Osteoblast (primary cell): ENCODE results near the gene KCTD20. TPM values are rescaled to one million over a fixed set of nuclear protein-coding genes. Genes with fewer than 3 reads are reported as not detected.

ENCODE experiments used
- DNase-seq: peaks from one replicate; pipeline ENCODE4 v3.0.0; 2011; ENCODE audit warnings: low spot score, mixed read lengths; ENCODE audit not compliant: insufficient read length; ENCODE audit errors: missing footprints
- H2AFZ ChIP-seq: 2 replicates; pipeline ENCODE4 v1.6.0; 2011; ENCODE audit warnings: mild to moderate bottlenecking, low read length
- H3K27ac ChIP-seq: 2 replicates; pipeline ENCODE4 v1.5.1; 2011; ENCODE audit warnings: mild to moderate bottlenecking, low read depth, low read length, moderate library complexity
- H3K27me3 ChIP-seq: 2 replicates; pipeline ENCODE4 v1.6.0; 2012; ENCODE audit warnings: mild to moderate bottlenecking, control low read depth, inconsistent platforms, low read length, moderate library complexity; ENCODE audit not compliant: insufficient read depth
- H3K36me3 ChIP-seq: 2 replicates; pipeline ENCODE4 v1.5.1; 2011; ENCODE audit warnings: mild to moderate bottlenecking, low read length, control low read depth, moderate library complexity; ENCODE audit not compliant: insufficient read depth
- H3K4me1 ChIP-seq: 2 replicates; pipeline ENCODE4 v1.5.1; 2011; ENCODE audit warnings: mild to moderate bottlenecking, low read length, control low read depth, moderate library complexity; ENCODE audit not compliant: insufficient read depth
- H3K4me2 ChIP-seq: 2 replicates; pipeline ENCODE4 v1.6.0; 2011; ENCODE audit warnings: mild to moderate bottlenecking, low read length; ENCODE audit not compliant: insufficient read depth
- H3K4me3 ChIP-seq: fragments of 200-600 bp; sonication (generic); 3 replicates; pipeline ENCODE4 v1.5.1; 2012; ENCODE audit warnings: mild to moderate bottlenecking, low read length, inconsistent platforms; ENCODE audit not compliant: insufficient read depth
- H3K79me2 ChIP-seq: 2 replicates; pipeline ENCODE4 v1.6.0; 2012; ENCODE audit warnings: mild to moderate bottlenecking, low read length, control low read depth, inconsistent platforms; ENCODE audit not compliant: insufficient read depth
- H3K9me3 ChIP-seq: 2 replicates; pipeline ENCODE4 v1.5.1; 2011; ENCODE audit warnings: low read depth, low read length, control low read depth
- H4K20me1 ChIP-seq: 2 replicates; pipeline ENCODE4 v1.6.0; 2012; ENCODE audit warnings: mild to moderate bottlenecking, low read length, control low read depth; ENCODE audit not compliant: insufficient read depth
- CTCF ChIP-seq: IDR thresholded peaks from 2 replicates; pipeline ENCODE4 v1.5.1; 2011; ENCODE audit warnings: mild to moderate bottlenecking, low read depth, low read length, moderate library complexity; ENCODE audit errors: extremely low read depth
- total RNA-seq: library from RNA; depleted of rRNA; stranded (reverse); fragments of >200 nt; gene quantifications from 2 replicates; pipeline ENCODE4 v1.2.3, GENCODE V29; 2012

KCTD20 gene
- total RNA-seq, 1 donor, result 210 TPM

DNA sequence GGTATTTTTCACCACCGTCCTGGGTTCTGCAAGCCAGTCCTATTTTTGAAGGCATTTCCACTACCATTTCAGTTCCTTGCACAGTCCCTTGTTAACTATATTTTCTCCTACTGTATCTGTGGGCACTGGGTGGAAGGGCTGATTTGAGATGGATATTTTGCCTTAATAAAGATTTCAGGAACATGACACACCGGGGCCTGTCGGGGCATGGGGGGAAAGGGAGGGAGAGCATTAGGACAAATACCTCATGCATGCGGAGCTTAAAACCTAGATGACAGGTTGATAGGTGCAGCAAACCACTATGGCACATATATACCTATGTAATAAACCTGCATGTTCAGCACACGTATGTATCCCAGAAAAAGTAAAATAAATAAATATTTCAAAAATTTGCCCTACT is 82.1 kb downstream of the KCTD20 start:
- Histone ChIP-seq H3K4me3 (no peak overlapping the region), H3K36me3 (peaks cover 51% of the 10 kb centered on the region), H3K79me2 (peaks cover 37% of the 10 kb centered on the region), H3K27ac (no peak overlapping the region), H3K27me3 (no peaks in the 10 kb centered on the region), H3K4me1 (peaks cover 12% of the 10 kb centered on the region), H4K20me1 (peaks cover 3% of the 10 kb centered on the region), H3K4me2 (no peak overlapping the region), H3K9me3 (no peaks in the 10 kb centered on the region), H2AFZ (no peak overlapping the region)
- no peak for DNase-seq
- TF ChIP-seq CTCF, result no peak

- Histone ChIP-seq H3K27me3 (no peaks in the 10 kb centered on the region), H3K4me1 (peaks cover 12% of the 10 kb centered on the region), H4K20me1 (peaks cover 3% of the 10 kb centered on the region), H3K79me2 (peaks cover 40% of the 10 kb centered on the region), H3K4me3 (no peak overlapping the region), H3K36me3 (peaks cover 46% of the 10 kb centered on the region), H3K27ac (no peak overlapping the region), H2AFZ (no peak overlapping the region), H3K4me2 (no peak overlapping the region), H3K9me3 (no peaks in the 10 kb centered on the region)
- TF ChIP-seq CTCF, result no peak
- no peak for DNase-seq
Observed at GRCh38 chr6:36525346-36525745, 82.5 kb downstream of the KCTD20 start.

- no peak for DNase-seq
- no peak for TF ChIP-seq CTCF
- H3K79me2 ChIP-seq, result peaks cover 46% of the 10 kb centered on the region
Observed at GRCh38 chr6:36526066-36526465, 83.3 kb downstream of the KCTD20 start.

DNA sequence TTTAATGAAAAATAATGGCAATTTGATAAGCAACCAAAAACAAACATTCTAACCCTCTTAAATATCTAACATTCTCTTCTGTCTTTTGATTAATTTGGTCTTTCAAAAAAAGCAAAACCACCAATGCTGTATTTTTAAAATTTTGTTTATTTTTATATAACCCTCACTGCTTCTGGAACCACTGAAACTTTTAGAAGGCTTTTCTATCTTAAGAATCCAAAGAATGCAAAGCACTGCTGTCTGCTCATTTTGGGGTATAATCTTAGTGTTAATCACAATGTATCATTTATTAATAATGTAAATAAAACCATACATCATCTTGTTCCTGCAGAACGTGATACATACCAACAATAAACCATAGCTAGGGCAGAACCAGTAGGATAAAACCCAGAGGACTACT is 90.5 kb downstream of the KCTD20 start:
- Histone ChIP-seq H2AFZ (no peak overlapping the region), H3K4me2 (no peak overlapping the region), H3K4me3 (no peak overlapping the region), H3K79me2 (peaks cover 82% of the 10 kb centered on the region), H3K27ac (no peak overlapping the region), H3K36me3 (peaks cover 25% of the 10 kb centered on the region), H3K4me1 (peaks cover 7% of the 10 kb centered on the region), H3K9me3 (no peaks in the 10 kb centered on the region), H4K20me1 (peaks cover 16% of the 10 kb centered on the region), H3K27me3 (no peaks in the 10 kb centered on the region)
- no peak for DNase-seq
- no peak for TF ChIP-seq CTCF

More at GRCh38 chr6:36526066-36526465, 83.3 kb downstream of the KCTD20 start:
- peaks cover 12% of the 10 kb centered on the region for H3K4me1 ChIP-seq
- H3K27ac ChIP-seq, result no peak overlapping the region
- H3K9me3 ChIP-seq, result no peaks in the 10 kb centered on the region
- H3K27me3 ChIP-seq, result no peaks in the 10 kb centered on the region
- H3K36me3 ChIP-seq, result peaks cover 41% of the 10 kb centered on the region
- H3K4me2 ChIP-seq, result no peak overlapping the region
- H4K20me1 ChIP-seq, result peaks cover 3% of the 10 kb centered on the region
- H3K4me3 ChIP-seq, result no peak overlapping the region
- H2AFZ ChIP-seq, result no peak overlapping the region
